Dedifferentiated amniotic fluid mesenchymal stem cell (primary cell): ENCODE measurements around the gene AGPAT1.
A peak's percentile ranks its signal among the peaks of the same experiment; 100 is the strongest.
"Not testable (repeated sequence)": the region's sequence is repeated elsewhere in the genome, so short reads cannot be mapped to it uniquely, and the experiment has no call there.

Experiments used
- DNase-seq: peaks from one replicate; pipeline ENCODE4 v3.0.0-alpha.2; 2016; ENCODE audit errors: extremely low spot score

Gene AGPAT1

GRCh38 chr6:32175711-32176475, at the start of gene AGPAT1:
Gene AGPAT1 (minus strand): TSS chr6:32176084. CDS start chr6:32171496, 4,588 bp downstream.
- peak; percentile 96 for DNase-seq

GRCh38 chr6:32224696-32225095, 48.8 kb upstream of the AGPAT1 start:
- DNase-seq: no peak

- no peak for DNase-seq
Observed at GRCh38 chr6:32223258-32224235, 47.7 kb upstream of the AGPAT1 start, which contains the start of gene NOTCH4. Gene NOTCH4 (minus strand): TSS chr6:32224067. CDS start chr6:32223928, 139 bp downstream.

- no peak for DNase-seq
Observed at GRCh38 chr6:32222333-32223230, 46.7 kb upstream of the AGPAT1 start.

- DNase-seq: no peak
Observed at GRCh38 chr6:32220021-32220420, 44.1 kb upstream of the AGPAT1 start.

- no peak for DNase-seq
Observed at GRCh38 chr6:32218167-32218566, 42.3 kb upstream of the AGPAT1 start.

- no peak for DNase-seq
Observed at GRCh38 chr6:32216998-32217397, 41.1 kb upstream of the AGPAT1 start.

GRCh38 chr6:32216285-32216684, 40.4 kb upstream of the AGPAT1 start:
- DNase-seq: no peak

GRCh38 chr6:32215617-32216016, 39.7 kb upstream of the AGPAT1 start:
- DNase-seq: no peak

- DNase-seq: no peak
Observed at GRCh38 chr6:32214126-32214525, 38.2 kb upstream of the AGPAT1 start.

- no peak for DNase-seq
Observed at GRCh38 chr6:32213649-32214048, 37.8 kb upstream of the AGPAT1 start.

- no peak for DNase-seq
Observed at GRCh38 chr6:32212076-32212760, 36.3 kb upstream of the AGPAT1 start.

- not testable (repeated sequence) for DNase-seq
Observed at GRCh38 chr6:32211432-32211831, 35.5 kb upstream of the AGPAT1 start.

- no peak for DNase-seq
Observed at GRCh38 chr6:32210191-32210601, 34.3 kb upstream of the AGPAT1 start.

GRCh38 chr6:32208996-32209395, 33.1 kb upstream of the AGPAT1 start:
- DNase-seq: no peak

GRCh38 chr6:32204268-32204715, 28.4 kb upstream of the AGPAT1 start:
- no peak for DNase-seq

- no peak for DNase-seq
Observed at GRCh38 chr6:32203426-32204267, 27.8 kb upstream of the AGPAT1 start.

GRCh38 chr6:32202186-32202585, 26.3 kb upstream of the AGPAT1 start:
- DNase-seq: no peak

- no peak for DNase-seq
Observed at GRCh38 chr6:32200711-32201475, 25.0 kb upstream of the AGPAT1 start.
